ENCODE measurements around the gene FKRP. TPM values are rescaled to one million over a fixed set of nuclear protein-coding genes. Genes with fewer than 3 reads are reported as not detected.
"Not testable (repeated sequence)": the region's sequence is repeated elsewhere in the genome, so short reads cannot be mapped to it uniquely, and the experiment has no call there.

FKRP gene
- total and polyA plus RNA-seq, 2 of the 13 experiments (the other 11 are each of a cell fraction or from before 2014, with no cell fraction given) = 7.3 to 9.8 TPM

GRCh38 chr19:46803555-46803954, 57.7 kb downstream of the FKRP start (continued):
- peak; percentile 60 for TF ChIP-seq PAXIP1 (CRISPR knock-in tag; conservative IDR thresholded peaks at IDR 0.05)
- no peak for TF ChIP-seq LCORL (IDR thresholded peaks at IDR 0.05)
- peak; percentile 66; the same call in 1 of the 2 replicates for TF ChIP-seq LCORL (CRISPR knock-in tag; IDR thresholded peaks at IDR 0.05)
- TF ChIP-seq TBX3 (IDR thresholded peaks at IDR 0.05; ENCODE audit: borderline replicate concordance) = peak; percentile 47; the same call in 1 of the 2 replicates
- TF ChIP-seq ZFX (CRISPR knock-in tag; IDR thresholded peaks at IDR 0.05; ENCODE audit: low read depth) = peak; percentile 35; the same call in 1 of the 2 replicates
- no peak for TF ChIP-seq USF2 (IDR thresholded peaks at IDR 0.05; ENCODE audit: low read depth, low read length)
- TF ChIP-seq USF2 (CRISPR knock-in tag; IDR thresholded peaks at IDR 0.05; ENCODE audit: borderline replicate concordance) = no peak

- WGBS (ENCODE audit: low lambda C conversion rate) = 58% methylated on average over 4 of the region's 4 CpGs
- in situ Hi-C loops (cut with HindIII; ENCODE audit: extremely low pct_ligation_motif_present, low pct_unique_long_range_greater_than_20kb); BruUV-seq (replicated peaks): not testable (repeated sequence)
Measured at GRCh38 chr19:46804432-46804831, 58.6 kb downstream of the FKRP start.

More at GRCh38 chr19:46804432-46804831, 58.6 kb downstream of the FKRP start:
- H3K4me3 ChIP-seq (replicated peaks in 1 of 3; ENCODE audit: insufficient read depth in 1 of 3, low read depth in 2 of 3, low read length in 3 of 3); H3K79me2 ChIP-seq (ENCODE audit: insufficient read depth, low read length); H3K36me3 ChIP-seq (replicated peaks in 1 of 2; ENCODE audit: control insufficient read depth in 1 of 2, insufficient read depth in 2 of 2, low read length in 2 of 2); H3K27me3 ChIP-seq (ENCODE audit: control insufficient read depth in 1 of 2, insufficient read depth in 2 of 2, low read length in 2 of 2); H3K9me3 ChIP-seq (ENCODE audit: low read length); H2AFZ ChIP-seq (ENCODE audit: low read length); intact Hi-C loops (cut with micrococcal nuclease; ENCODE audit: unreplicated experiment); FAIRE-seq; H4K20me1 ChIP-seq (ENCODE audit: insufficient read depth, low read length); H3K9ac ChIP-seq (ENCODE audit: insufficient read depth, low read depth, low read length); CTCF ChIA-PET (ENCODE audit: low intra/inter-chr PET ratio, low total read pairs); H3K27ac ChIP-seq (ENCODE audit: extremely low read length, insufficient read depth, low read length); ATAC-seq; H3K4me2 ChIP-seq (ENCODE audit: low read depth, low read length); DNase-seq (ENCODE audit: low spot score): not testable (repeated sequence)
- H3K4me1 ChIP-seq (ENCODE audit: insufficient read depth, low read length) = peaks cover 60% of the 10 kb centered on the region
- TF ChIP-seq ZNF121 (CRISPR knock-in tag; IDR thresholded peaks at IDR 0.05) = peak; percentile 65
- peak; percentile 52; the same call in 1 of the 2 replicates for TF ChIP-seq ZNF770 (CRISPR knock-in tag; IDR thresholded peaks at IDR 0.05)
- POLR2A ChIA-PET = interaction anchor here (1.0 to 1.5 kb wide), 5 partner anchors 8 to 20 kb away, joined by 3 to 8 read pairs (median 4); partner anchors contain the start of gene SLC1A5
